ENCODE measurements around the gene ADAMTS5.

The ADAMTS5 gene

DNA sequence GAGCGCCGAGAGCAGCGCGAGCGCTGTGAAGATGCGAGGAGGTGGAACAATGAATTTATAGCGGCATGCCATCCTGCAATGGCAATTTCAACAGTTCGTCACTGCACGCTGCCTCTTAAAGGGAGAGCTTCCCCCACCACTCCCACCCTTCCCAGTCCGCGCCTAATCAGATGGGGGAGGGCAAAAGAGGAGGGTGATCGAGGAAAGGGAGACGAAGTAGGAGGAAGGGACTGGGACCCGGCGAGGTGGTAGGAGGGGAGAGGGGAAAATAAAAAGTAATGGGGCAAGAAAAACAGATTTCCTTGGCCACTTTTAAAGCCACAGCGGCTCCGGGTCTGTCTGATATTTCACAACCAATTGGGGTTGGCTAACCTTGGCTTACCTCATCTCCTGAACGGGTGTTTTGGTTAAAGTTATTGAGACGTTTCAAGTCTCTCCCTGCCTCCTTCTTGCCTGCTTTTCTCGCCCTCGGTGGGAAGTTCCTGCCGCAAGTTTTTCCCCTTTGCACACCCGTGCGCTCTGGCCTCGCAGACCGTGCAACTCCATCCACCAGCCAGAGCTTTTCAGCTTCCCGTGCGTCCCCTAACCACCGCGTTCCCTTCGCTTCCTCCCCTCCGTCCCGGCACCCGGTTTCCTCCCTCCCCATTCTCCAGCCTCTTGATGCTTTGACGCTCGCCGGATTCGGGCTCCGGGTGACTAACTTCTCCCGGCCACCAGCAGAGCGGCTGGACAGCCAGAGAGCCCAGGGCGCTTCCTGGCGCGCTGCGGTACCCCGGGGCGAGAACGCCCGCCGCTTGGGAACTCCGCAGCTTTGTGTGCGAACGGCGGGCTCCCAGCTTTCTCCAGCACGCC, at the start of gene ADAMTS5:
Gene ADAMTS5, minus strand, starts transcription at position 27 of the 852 bp plus-strand sequence. CDS start 697 bp downstream, outside the sequence.
- DNase-seq (ENCODE audit: low read depth) = no peak

GRCh38 chr21:27001526-27001925, 34.6 kb upstream of the ADAMTS5 start:
- DNase-seq (ENCODE audit: low read depth) = no peak

DNA sequence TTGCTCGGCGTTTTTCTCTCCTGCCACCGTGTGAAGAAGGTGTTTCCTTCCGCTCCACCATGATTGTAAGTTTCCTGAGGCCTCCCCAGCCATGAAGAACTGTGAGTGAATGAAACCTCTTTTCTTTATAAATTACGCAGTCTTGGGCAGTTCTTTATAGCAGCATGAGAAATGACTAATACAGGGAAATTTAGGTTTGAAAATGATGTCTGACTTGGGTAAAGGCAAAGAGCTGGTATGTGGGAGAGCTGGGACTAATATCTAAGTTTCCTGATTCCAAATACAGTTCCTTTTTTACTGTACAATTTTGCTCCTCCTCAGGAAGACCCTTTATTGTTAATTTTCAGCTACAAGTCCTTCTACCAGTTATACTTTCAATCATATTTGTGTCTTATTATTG, 16.7 kb upstream of the ADAMTS5 start:
- no peak for DNase-seq (ENCODE audit: low read depth)

DNA sequence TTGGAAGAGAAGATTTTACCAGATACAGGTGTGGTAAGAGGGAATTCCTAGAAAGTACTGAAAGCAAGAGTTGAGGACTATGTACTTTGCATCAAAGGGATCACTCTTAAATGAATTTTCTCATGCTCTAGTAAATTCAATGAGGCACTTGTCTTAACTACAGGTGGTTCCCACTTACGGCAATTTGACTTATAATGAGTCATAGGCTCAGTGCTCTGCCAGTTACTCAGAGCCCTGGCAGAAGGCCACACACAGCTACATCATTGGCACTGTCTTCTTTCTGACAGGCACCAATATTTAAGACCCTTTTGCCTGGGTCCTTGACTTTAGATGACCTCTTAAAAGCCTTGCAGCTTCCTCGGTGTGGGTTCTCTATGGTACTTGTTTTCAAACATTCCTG, 15.9 kb upstream of the ADAMTS5 start:
- no peak for DNase-seq (ENCODE audit: low read depth)

GRCh38 chr21:26977746-26978145, 10.9 kb upstream of the ADAMTS5 start:
- DNase-seq (ENCODE audit: low read depth) = no peak

DNA sequence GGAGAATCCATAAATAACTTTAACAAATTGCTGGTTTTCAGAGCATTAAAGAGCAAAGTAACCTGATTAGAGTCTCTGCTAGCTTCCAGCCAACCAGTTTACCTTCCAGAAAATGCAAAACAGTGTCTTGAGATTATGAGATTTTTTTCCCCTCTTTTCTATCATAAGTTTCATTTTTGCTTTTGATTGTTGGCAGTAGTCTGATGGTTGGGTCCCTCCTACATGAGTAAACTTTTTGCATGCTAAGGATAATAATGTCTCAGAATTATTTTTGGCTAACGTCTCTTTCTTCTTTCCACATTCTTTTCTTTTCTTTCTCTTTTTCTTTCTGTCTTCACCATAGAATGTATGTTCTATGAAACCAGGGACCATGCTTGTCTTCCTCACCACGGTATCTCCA, 6.3 kb upstream of the ADAMTS5 start:
- DNase-seq (ENCODE audit: low read depth) = no peak

DNA sequence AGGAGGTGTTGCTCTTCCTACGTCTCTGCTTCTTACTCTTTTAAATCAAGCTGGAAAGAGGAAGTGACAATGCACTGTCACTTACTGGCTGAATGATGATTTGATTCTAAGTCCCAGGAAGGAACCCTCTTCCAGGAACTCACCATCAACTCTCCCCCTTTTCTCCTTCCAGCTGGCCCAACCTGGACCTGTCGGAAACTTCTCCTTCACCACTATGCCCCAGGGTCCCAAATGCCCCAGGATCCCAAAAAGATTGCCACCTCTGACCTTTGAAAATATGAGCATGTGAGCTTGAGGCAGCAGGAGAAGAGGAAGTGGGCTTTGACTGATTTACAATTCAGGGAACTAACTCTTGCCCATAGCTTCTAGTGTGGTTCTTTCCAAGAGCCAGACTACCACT, 5.3 kb upstream of the ADAMTS5 start:
- no peak for DNase-seq (ENCODE audit: low read depth)

DNA sequence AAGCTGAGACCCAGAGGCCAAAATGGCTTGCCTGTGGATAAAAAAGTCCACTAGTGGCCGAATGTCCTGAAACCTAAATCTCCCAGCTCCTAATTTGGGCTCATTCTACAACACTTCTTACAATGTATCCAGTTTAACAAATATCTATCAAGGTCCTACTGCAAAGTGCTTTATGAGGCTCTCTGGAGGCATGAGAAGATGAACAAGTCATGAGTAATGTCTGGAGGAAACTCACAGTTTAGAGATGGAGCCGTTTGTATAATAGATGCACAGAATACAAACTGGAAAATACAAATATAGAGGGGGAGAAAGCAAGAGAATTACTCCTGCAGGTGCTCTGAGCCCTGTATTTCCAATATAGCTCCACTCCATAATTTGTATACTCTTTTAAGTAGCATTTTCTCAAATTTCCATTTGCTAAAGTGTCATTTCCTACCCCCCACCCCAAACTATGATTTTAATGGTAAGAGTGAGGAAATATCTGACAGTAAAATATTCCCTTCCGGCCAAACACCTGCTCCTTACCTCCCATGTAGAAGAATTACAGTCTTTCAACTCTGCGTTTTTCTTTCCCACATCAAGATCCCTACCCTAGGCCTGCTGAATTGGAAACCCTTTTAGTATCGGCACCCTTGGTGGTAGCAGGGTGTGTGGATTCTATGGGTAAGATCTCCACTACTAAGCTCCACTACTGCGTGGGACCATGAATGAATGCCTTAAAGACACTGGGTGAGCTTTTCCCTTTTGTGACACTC, 3.3 kb upstream of the ADAMTS5 start:
- DNase-seq (ENCODE audit: low read depth) = no peak

GRCh38 chr21:26966649-26967061, 233 bp downstream of the ADAMTS5 start:
- no peak for DNase-seq (ENCODE audit: low read depth)

GRCh38 chr21:26965907-26966581, 844 bp downstream of the ADAMTS5 start:
- no peak for DNase-seq (ENCODE audit: low read depth)

- DNase-seq (ENCODE audit: low read depth) = no peak
Observed at GRCh38 chr21:26965040-26965906, 1.6 kb downstream of the ADAMTS5 start.

DNA sequence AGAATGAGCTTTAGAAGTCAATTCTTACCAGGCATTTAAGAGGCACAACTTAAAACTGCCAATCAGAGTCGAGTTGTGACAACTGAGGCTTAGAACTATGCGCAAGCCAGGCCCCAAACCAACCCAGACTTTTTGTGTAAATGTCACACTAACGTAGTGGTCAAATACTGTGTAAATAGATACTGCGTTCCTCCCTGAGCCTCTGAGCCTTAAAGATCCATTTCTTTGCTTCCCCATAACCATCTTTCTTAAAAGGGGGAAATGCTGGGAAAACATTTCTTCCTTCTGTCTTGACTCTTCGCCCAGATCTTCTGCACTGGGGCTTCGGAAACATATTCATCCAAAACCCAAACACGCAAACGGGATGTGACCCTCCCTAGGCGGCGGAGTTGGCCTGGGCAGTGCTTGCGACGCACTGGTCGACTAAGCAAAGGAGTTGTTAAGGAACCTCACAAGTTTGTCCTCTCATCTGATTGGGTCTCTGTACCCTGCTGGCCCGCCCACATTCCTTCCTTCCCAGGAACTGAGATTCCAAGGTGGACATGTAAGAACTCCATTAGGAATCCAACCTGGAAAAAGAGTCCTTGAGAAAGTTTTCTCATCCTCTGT, 2.6 kb downstream of the ADAMTS5 start:
- DNase-seq (ENCODE audit: low read depth) = no peak

- no peak for DNase-seq (ENCODE audit: low read depth)
Observed at GRCh38 chr21:26962621-26963181, 4.2 kb downstream of the ADAMTS5 start.

DNA sequence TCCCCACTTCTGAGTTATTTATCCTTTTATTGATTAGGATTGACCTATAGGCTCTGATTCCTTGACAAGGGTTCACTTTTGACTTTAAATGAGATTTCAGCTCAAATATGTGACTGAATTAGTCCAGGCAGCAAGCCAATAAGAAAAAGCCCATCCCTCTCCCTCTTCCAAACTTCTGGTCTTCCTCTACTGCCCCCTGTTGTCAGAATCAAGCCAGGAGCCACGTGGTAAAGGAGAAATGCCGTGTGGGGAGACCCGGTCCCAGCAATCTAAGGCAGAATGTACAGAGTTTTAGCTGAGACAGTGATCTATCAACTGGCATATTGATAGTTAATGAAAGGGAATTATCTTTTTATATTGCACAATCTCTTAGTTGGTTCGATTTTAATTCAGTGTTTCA, 5.2 kb downstream of the ADAMTS5 start:
- DNase-seq (ENCODE audit: low read depth) = no peak

DNA sequence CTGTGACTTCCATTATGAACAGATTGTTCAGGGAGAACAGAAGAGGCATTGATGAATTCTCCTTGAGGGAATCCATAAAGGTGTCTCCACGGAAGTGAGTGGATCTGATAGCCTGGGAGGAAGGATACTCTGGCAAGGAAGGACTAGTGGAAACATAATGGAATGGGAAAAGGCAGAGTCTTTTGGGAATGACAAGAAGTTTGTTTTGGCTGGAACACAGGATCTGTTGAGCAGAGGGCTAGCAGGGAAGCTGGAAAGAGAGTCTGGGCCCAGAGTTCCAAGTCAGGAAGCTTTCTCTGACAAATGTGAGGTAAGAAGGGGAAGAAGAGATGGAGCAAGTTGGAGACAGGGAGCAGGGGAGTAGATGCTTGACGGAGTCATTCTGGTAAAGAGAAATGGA, 8.1 kb downstream of the ADAMTS5 start:
- no peak for DNase-seq (ENCODE audit: low read depth)

- DNase-seq (ENCODE audit: low read depth) = no peak
Observed at GRCh38 chr21:26956813-26957212, 10.1 kb downstream of the ADAMTS5 start.

- DNase-seq (ENCODE audit: low read depth) = no peak
Observed at GRCh38 chr21:26956216-26956615, 10.7 kb downstream of the ADAMTS5 start.

- no peak for DNase-seq (ENCODE audit: low read depth)
Observed at GRCh38 chr21:26954662-26955121, 12.2 kb downstream of the ADAMTS5 start.

- DNase-seq (ENCODE audit: low read depth) = no peak
Observed at GRCh38 chr21:26952374-26953066, 14.4 kb downstream of the ADAMTS5 start.

DNA sequence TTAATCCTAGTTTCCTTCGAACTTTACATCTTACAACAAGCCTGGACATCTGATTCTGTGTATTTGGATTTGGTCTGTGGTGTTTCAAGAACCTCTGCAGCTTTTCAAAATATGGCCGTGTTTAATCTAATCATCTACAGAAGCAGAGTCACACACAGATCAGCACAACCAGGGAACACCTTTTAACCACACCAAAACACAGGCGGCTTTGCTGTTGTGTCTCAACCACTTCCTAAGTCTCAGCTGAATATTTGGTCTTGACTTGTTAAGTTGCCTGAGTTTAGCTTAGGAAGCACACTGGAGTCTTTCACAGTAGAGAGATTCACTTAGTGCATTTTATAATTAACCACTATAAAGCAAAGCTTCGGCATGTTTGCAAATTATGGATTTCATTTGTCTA, 17.1 kb downstream of the ADAMTS5 start:
- no peak for DNase-seq (ENCODE audit: low read depth)
